Endothelial cell of umbilical vein (primary cell): ENCODE data around the gene NETO1.

Experiments
- EZH2 ChIP-seq: IDR thresholded peaks from 2 replicates; pipeline ENCODE4 v1.6.1; 2012; ENCODE audit warnings: borderline replicate concordance, low read depth, mild to moderate bottlenecking, moderate library complexity, low read length, inconsistent platforms; ENCODE audit not compliant: severe bottlenecking
- FOS ChIP-seq: IDR thresholded peaks from 2 replicates; pipeline ENCODE4 v1.6.1; 2011; ENCODE audit warnings: mild to moderate bottlenecking, low read length, moderate library complexity, borderline replicate concordance; ENCODE audit not compliant: insufficient read depth
- MYC ChIP-seq: IDR thresholded peaks from one replicate; pipeline ENCODE4 v1.6.1; 2011; ENCODE audit warnings: mild to moderate bottlenecking, low read depth, low read length
- POLR2A ChIP-seq: IDR thresholded peaks from 2 replicates; pipeline ENCODE4 v1.6.1; 2012; ENCODE audit warnings: low read depth, mild to moderate bottlenecking, control low read depth, low read length
- POLR2AphosphoS5 ChIP-seq: IDR thresholded peaks from 2 replicates; pipeline ENCODE4 v1.6.1; 2012; ENCODE audit warnings: low read depth, mild to moderate bottlenecking, control low read depth, low read length, moderate library complexity; ENCODE audit not compliant: insufficient read depth
- TF ChIP-seq, protein P1 (sequence below), 2 donors: IDR thresholded peaks; 1 replicate in 1 of 2; 2 replicates in 1 of 2; pipeline ENCODE4 v1.5.1; 2011; ENCODE audit warnings: low read length in 2 of 2, mild to moderate bottlenecking in 2 of 2, moderate library complexity in 2 of 2, control low read depth in 1 of 2, inconsistent platforms in 1 of 2, low read depth in 1 of 2; ENCODE audit not compliant: insufficient read depth in 1 of 2; ENCODE audit errors: extremely low read depth in 1 of 2
- TF ChIP-seq, protein P2 (sequence below): IDR thresholded peaks from 2 replicates; pipeline ENCODE4 v1.6.1; 2011; ENCODE audit not compliant: insufficient read depth, insufficient read length

DNA sequence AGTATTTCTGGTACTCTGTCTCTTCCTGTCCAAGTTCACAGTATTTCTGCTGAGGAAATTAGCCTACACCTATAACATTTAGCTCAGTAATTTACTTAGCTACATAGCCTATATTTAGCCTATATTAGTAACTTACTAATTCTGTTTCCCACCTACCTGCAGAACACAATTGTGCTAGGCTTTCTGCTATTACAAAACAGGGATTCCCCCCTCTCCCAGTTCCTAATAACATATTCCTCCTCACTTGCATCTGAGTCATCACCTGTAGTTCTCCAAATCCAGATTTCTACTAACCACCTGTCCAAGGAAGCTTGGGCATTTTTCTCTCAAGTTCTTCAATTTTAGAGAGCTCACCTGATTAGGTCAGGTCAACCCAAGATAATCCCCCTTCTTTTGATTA, 94.9 kb downstream of the NETO1 start:
- TF ChIP-seq FOS (no peak), POLR2A (no peak), POLR2AphosphoS5 (no peak), EZH2 (no peak), MYC (no peak)
- TF ChIP-seq, protein P1, sequence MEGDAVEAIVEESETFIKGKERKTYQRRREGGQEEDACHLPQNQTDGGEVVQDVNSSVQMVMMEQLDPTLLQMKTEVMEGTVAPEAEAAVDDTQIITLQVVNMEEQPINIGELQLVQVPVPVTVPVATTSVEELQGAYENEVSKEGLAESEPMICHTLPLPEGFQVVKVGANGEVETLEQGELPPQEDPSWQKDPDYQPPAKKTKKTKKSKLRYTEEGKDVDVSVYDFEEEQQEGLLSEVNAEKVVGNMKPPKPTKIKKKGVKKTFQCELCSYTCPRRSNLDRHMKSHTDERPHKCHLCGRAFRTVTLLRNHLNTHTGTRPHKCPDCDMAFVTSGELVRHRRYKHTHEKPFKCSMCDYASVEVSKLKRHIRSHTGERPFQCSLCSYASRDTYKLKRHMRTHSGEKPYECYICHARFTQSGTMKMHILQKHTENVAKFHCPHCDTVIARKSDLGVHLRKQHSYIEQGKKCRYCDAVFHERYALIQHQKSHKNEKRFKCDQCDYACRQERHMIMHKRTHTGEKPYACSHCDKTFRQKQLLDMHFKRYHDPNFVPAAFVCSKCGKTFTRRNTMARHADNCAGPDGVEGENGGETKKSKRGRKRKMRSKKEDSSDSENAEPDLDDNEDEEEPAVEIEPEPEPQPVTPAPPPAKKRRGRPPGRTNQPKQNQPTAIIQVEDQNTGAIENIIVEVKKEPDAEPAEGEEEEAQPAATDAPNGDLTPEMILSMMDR (IDR thresholded peaks at IDR 0.05; ENCODE audit: extremely low read depth in 1 of 2, insufficient read depth in 1 of 2, low read depth in 1 of 2, low read length in 2 of 2): no peak
- TF ChIP-seq, protein P2, sequence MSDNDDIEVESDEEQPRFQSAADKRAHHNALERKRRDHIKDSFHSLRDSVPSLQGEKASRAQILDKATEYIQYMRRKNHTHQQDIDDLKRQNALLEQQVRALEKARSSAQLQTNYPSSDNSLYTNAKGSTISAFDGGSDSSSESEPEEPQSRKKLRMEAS: no peak
